ENCODE results near the gene NFYC. TPM values are rescaled to one million over a fixed set of nuclear protein-coding genes. Genes with fewer than 3 reads are reported as not detected.

The NFYC gene
- total and polyA plus RNA-seq, 2 of the 8 experiments (the other 6 are each of a cell fraction or from before 2014, with no cell fraction given): 54.1 to 124 TPM

- H3K4me3 ChIP-seq (ENCODE audit: extremely low read depth in 1 of 4, insufficient read depth in 2 of 4, low read depth in 3 of 4, low read length in 4 of 4): peak overlapping the region; percentile 58 to 87 (median 74)
- no peaks in the 10 kb centered on the region for H3K36me3 ChIP-seq (ENCODE audit: control insufficient read depth in 2 of 4, insufficient read depth in 4 of 4, low read length in 3 of 4)
- H3K14ac ChIP-seq (ENCODE audit: insufficient read length): no peak overlapping the region
- peaks cover 10% of the 10 kb centered on the region; the same call in 1 of the 2 replicates for H3K23me2 ChIP-seq (ENCODE audit: low read depth, low read length)
- no peak overlapping the region for H2BK120ac ChIP-seq (replicated peaks; ENCODE audit: low read depth, low read length)
- H4K8ac ChIP-seq (ENCODE audit: extremely low read depth, insufficient read depth, low read length): no peak overlapping the region; the same call in 1 of the 2 replicates
- 0 out of 2 replicates have a peak overlapping the region, but pooled peaks have one; percentile 60 for H2BK12ac ChIP-seq (ENCODE audit: low read depth, low read length)
- FAIRE-seq (no peak), DNase-seq (ENCODE audit: low read depth in 1 of 2, low spot score in 2 of 2) (peak in 1 of 2 experiments; percentile 51)
- no peak overlapping the region for H2AK5ac ChIP-seq (ENCODE audit: low read depth, low read length)
- H3K23ac ChIP-seq (ENCODE audit: insufficient read length): no peak overlapping the region
- H3K4ac ChIP-seq (replicated peaks; ENCODE audit: insufficient read length, low read depth, low read length): no peak overlapping the region
- no peak overlapping the region for H4K91ac ChIP-seq (replicated peaks; ENCODE audit: insufficient read length, low read length)
- H2AFZ ChIP-seq (ENCODE audit: low read length): no peak overlapping the region
- POLR2A ChIA-PET (ENCODE audit: partially characterized antibody): interaction anchor here (1.0 to 6.0 kb wide), 5 partner anchors 11 to 45 kb away, joined by 3 to 63 read pairs (median 20); partner anchors contain the start of gene NFYC
- H3K56ac ChIP-seq (replicated peaks; ENCODE audit: insufficient read length, low read depth, low read length): no peak overlapping the region
- H3K4me1 ChIP-seq (replicated peaks in 1 of 4; ENCODE audit: control insufficient read depth in 3 of 4, insufficient read depth in 4 of 4, low read length in 3 of 4): peaks cover 0 to 28% (median 15%) of the 10 kb centered on the region in 4 experiments; a peak in 6 of 7 replicates
- 45% methylated on average over 2 of the region's 2 CpGs; no CpG with 5 or more reads in 1 of the 2 experiments for WGBS, 2 experiments (ENCODE audit: extremely low coverage in 1 of 2, insufficient coverage in 1 of 2, insufficient read length in 1 of 2, insufficient replicate concordance in 2 of 2, low coverage in 1 of 2, low lambda C conversion rate in 2 of 2, missing lambda C conversion rate in 1 of 2)
- CTCF ChIA-PET (ENCODE audit: partially characterized antibody): interaction anchor here (0.7 to 37.5 kb wide), 6 partner anchors 10 to 53 kb away, joined by 3 to 684 read pairs (median 6); no protein-coding TSS in a partner anchor
- H3K4me2 ChIP-seq (ENCODE audit: insufficient read depth in 1 of 2, low read depth in 2 of 2, low read length in 2 of 2): peak overlapping the region; percentile 72 to 89
- H2BK20ac ChIP-seq (ENCODE audit: low read length): no peak overlapping the region
- no peak overlapping the region for H2BK5ac ChIP-seq (ENCODE audit: low read depth, low read length)
- H3K9me3 ChIP-seq (ENCODE audit: insufficient read depth in 2 of 2, low read depth in 1 of 2, low read length in 1 of 2): no peaks in the 10 kb centered on the region
- H2BK15ac ChIP-seq (ENCODE audit: low read length): peak overlapping the region; percentile 12; the same call in 1 of the 2 replicates
- no peak overlapping the region for H3K27ac ChIP-seq (ENCODE audit: low read depth, low read length)
- peaks cover 9% of the 10 kb centered on the region; the same call in 1 of the 2 replicates for H3K79me1 ChIP-seq (ENCODE audit: low read depth, low read length)
- H4K5ac ChIP-seq (ENCODE audit: insufficient read length, low read depth, low read length): no peak overlapping the region
- TF ChIP-seq ZNF274 (IDR thresholded peaks at IDR 0.05; ENCODE audit: borderline replicate concordance, extremely low read depth, low read length): no peak
- TF ChIP-seq EP300 (IDR thresholded peaks at IDR 0.05; ENCODE audit: borderline replicate concordance in 1 of 2, low read depth in 2 of 2, low read length in 2 of 2): no peak
- no peak for TF ChIP-seq BCL11A (IDR thresholded peaks at IDR 0.05; ENCODE audit: low read depth in 2 of 2, low read length in 2 of 2)
- H3K79me2 ChIP-seq (ENCODE audit: control insufficient read depth in 1 of 2, insufficient read depth in 2 of 2, low read length in 2 of 2): no peaks in the 10 kb centered on the region; a peak in 1 of 4 replicates
- peak overlapping the region; percentile 78 for H3K18ac ChIP-seq (ENCODE audit: extremely low read depth, low read length)
- H4K20me1 ChIP-seq (replicated peaks in 1 of 2; ENCODE audit: control insufficient read depth in 1 of 2, insufficient read depth in 2 of 2, low read length in 2 of 2): peaks cover 0 to 5% of the 10 kb centered on the region in 2 experiments
- H3K9ac ChIP-seq (replicated peaks in 1 of 4; ENCODE audit: extremely low read depth in 1 of 4, low read depth in 3 of 4, low read length in 3 of 4): 0 out of 7 replicates have a peak overlapping the region, but pooled peaks of 1 of the 4 experiments have one; percentile 32
- H3K27me3 ChIP-seq (replicated peaks in 1 of 4; ENCODE audit: control insufficient read depth in 3 of 4, extremely low read depth in 1 of 4, insufficient read depth in 3 of 4, low read length in 3 of 4): no peaks in the 10 kb centered on the region; a peak in 1 of 7 replicates
These were observed 26.7 kb upstream of the NFYC start for GRCh38 chr1:40664791-40665190.
